ENCODE data around the gene RABGAP1. TPM values are rescaled to one million over a fixed set of nuclear protein-coding genes. Genes with fewer than 3 reads are reported as not detected.

The RABGAP1 gene
- total RNA-seq, 1 donor from 2014 or later = 55.6 TPM

GRCh38 chr9:123109540-123110279 lies 168.9 kb downstream of the RABGAP1 start:
- peak; percentile 25 for DNase-seq (ENCODE audit: low spot score)

GRCh38 chr9:123111427-123112014 lies 170.7 kb downstream of the RABGAP1 start:
- DNase-seq (ENCODE audit: low spot score) = peak; percentile 46

GRCh38 chr9:123112015-123112975 lies 171.5 kb downstream of the RABGAP1 start:
- DNase-seq (ENCODE audit: low spot score) = peak; percentile 34

- no peak for DNase-seq (ENCODE audit: low spot score)
Observed at GRCh38 chr9:123113185-123113584, 172.4 kb downstream of the RABGAP1 start.

- DNase-seq (ENCODE audit: low spot score) = no peak
Observed at GRCh38 chr9:123115146-123115913, 174.5 kb downstream of the RABGAP1 start.

- no peak for DNase-seq (ENCODE audit: low spot score)
Observed at GRCh38 chr9:123116036-123116435, 175.2 kb downstream of the RABGAP1 start.

GRCh38 chr9:123119566-123119965 lies 178.7 kb downstream of the RABGAP1 start:
- no peak for DNase-seq (ENCODE audit: low spot score)

GRCh38 chr9:123120131-123120530 lies 179.3 kb downstream of the RABGAP1 start:
- DNase-seq (ENCODE audit: low spot score) = no peak

- no peak for DNase-seq (ENCODE audit: low spot score)
Observed at GRCh38 chr9:123120953-123121352, 180.1 kb downstream of the RABGAP1 start.

- DNase-seq (ENCODE audit: low spot score) = no peak
Observed at GRCh38 chr9:123121457-123121856, 180.6 kb downstream of the RABGAP1 start.

GRCh38 chr9:123127512-123128075 lies 186.8 kb downstream of the RABGAP1 start:
- DNase-seq (ENCODE audit: low spot score) = no peak

GRCh38 chr9:123128591-123128990 lies 187.8 kb downstream of the RABGAP1 start:
- no peak for DNase-seq (ENCODE audit: low spot score)

- no peak for DNase-seq (ENCODE audit: low spot score)
Observed at GRCh38 chr9:123129423-123129822, 188.6 kb downstream of the RABGAP1 start.

- DNase-seq (ENCODE audit: low spot score) = no peak
Observed at GRCh38 chr9:123131258-123131657, 190.4 kb downstream of the RABGAP1 start.

GRCh38 chr9:123131993-123132392 lies 191.2 kb downstream of the RABGAP1 start:
- DNase-seq (ENCODE audit: low spot score) = no peak

GRCh38 chr9:123132696-123133095 lies 191.9 kb downstream of the RABGAP1 start:
- DNase-seq (ENCODE audit: low spot score) = no peak

GRCh38 chr9:123135430-123135829 lies 194.6 kb downstream of the RABGAP1 start:
- DNase-seq (ENCODE audit: low spot score) = no peak

- DNase-seq (ENCODE audit: low spot score) = no peak
Observed at GRCh38 chr9:123138163-123138562, 197.3 kb downstream of the RABGAP1 start.

GRCh38 chr9:123149067-123149466 lies 208.2 kb downstream of the RABGAP1 start:
- DNase-seq (ENCODE audit: low spot score) = no peak

- DNase-seq (ENCODE audit: low spot score) = no peak
Observed at GRCh38 chr9:123150708-123151503, 210.1 kb downstream of the RABGAP1 start.
